HEK293 (cell line): ENCODE data around the gene ZNF23.

Source experiments
- CTCF ChIA-PET: fragments of 350-600 bp; formaldehyde crosslinking; extraction: SDS; loops from one replicate; lab custom pipeline; 2021; ENCODE audit warnings: antibody characterized with exemption; lab: Yijun Ruan, JAX
- POLR2A ChIA-PET: fragments of 300-600 bp; formaldehyde crosslinking; extraction: SDS; loops from one replicate; lab custom pipeline; 2020; ENCODE audit warnings: antibody characterized with exemption, inconsistent platforms; lab: Yijun Ruan, JAX
- H3K27ac ChIP-seq: fragments of 200-500 bp; sonication (Bioruptor generic); 2 replicates; pipeline ENCODE4 v1.5.1; 2014; ENCODE audit warnings: low read depth, low read length, control low read depth, inconsistent platforms; ENCODE audit errors: extremely low read depth
- H3K36me3 ChIP-seq, 2 experiments: fragments of 200-500 bp in 1 of 2; sonication (Bioruptor generic) in 1 of 2; 1 replicate in 1 of 2; 2 replicates in 1 of 2; pipeline ENCODE4 v1.5.1; 2014 to 2017; ENCODE audit warnings: inconsistent platforms in 2 of 2, low read length in 2 of 2; ENCODE audit not compliant: control insufficient read depth in 2 of 2, insufficient read depth in 1 of 2
- H3K4me1 ChIP-seq: fragments of 200-500 bp; sonication (Bioruptor generic); 2 replicates; pipeline ENCODE4 v1.5.1; 2014; ENCODE audit warnings: mild to moderate bottlenecking, low read length, inconsistent platforms; ENCODE audit not compliant: control insufficient read depth, insufficient read depth
- H3K4me3 ChIP-seq: 2 replicates; pipeline ENCODE4 v1.5.1; 2011; ENCODE audit warnings: low read depth, mild to moderate bottlenecking, control low read depth, low read length, moderate library complexity
- H3K9me3 ChIP-seq: fragments of 200-500 bp; sonication (Bioruptor generic); 2 replicates; pipeline ENCODE4 v1.5.1; 2014; ENCODE audit warnings: low read depth, low read length, inconsistent platforms; ENCODE audit not compliant: control insufficient read depth, insufficient read depth
- BCL11B ChIP-seq: fragments of 450-650 bp; formaldehyde crosslinking; IDR thresholded peaks from 2 replicates; pipeline ENCODE4 v1.5.1; 2016; ENCODE audit warnings: low read depth, missing biosample characterization, missing genetic modification characterization
- GFI1B ChIP-seq: fragments of 450-650 bp; formaldehyde crosslinking; IDR thresholded peaks from 2 replicates; pipeline ENCODE4 v1.5.1; 2016; ENCODE audit warnings: missing biosample characterization, missing genetic modification characterization
- REPIN1 ChIP-seq: fragments of 450-650 bp; formaldehyde crosslinking; IDR thresholded peaks from 2 replicates; pipeline ENCODE4 v1.5.1; 2017; ENCODE audit warnings: missing biosample characterization, missing genetic modification characterization, low read depth
- SALL2 ChIP-seq: fragments of 450-650 bp; formaldehyde crosslinking; IDR thresholded peaks from 2 replicates; pipeline ENCODE4 v1.5.0; 2017; ENCODE audit warnings: missing biosample characterization, mild to moderate bottlenecking, missing genetic modification characterization, borderline replicate concordance
- SCRT1 ChIP-seq: fragments of 450-650 bp; formaldehyde crosslinking; IDR thresholded peaks from 2 replicates; pipeline ENCODE4 v1.5.1; 2016; ENCODE audit warnings: missing biosample characterization, missing genetic modification characterization, borderline replicate concordance
- ZFP69B ChIP-seq: fragments of 450-650 bp; formaldehyde crosslinking; IDR thresholded peaks from 2 replicates; pipeline ENCODE4 v1.5.1; 2016; ENCODE audit warnings: missing biosample characterization, missing genetic modification characterization
- ZNF138 ChIP-seq: fragments of 450-650 bp; formaldehyde crosslinking; IDR thresholded peaks from 2 replicates; pipeline ENCODE4 v1.5.1; 2016; ENCODE audit warnings: missing biosample characterization, missing genetic modification characterization, borderline replicate concordance
- ZNF324 ChIP-seq: fragments of 450-650 bp; formaldehyde crosslinking; IDR thresholded peaks from 2 replicates; pipeline ENCODE4 v1.5.1; 2016; ENCODE audit warnings: missing biosample characterization, missing genetic modification characterization
- ZNF350 ChIP-seq: fragments of 450-650 bp; formaldehyde crosslinking; IDR thresholded peaks from 2 replicates; pipeline ENCODE4 v1.5.0; 2017; ENCODE audit warnings: missing biosample characterization, mild to moderate bottlenecking, missing genetic modification characterization
- ZNF362 ChIP-seq: fragments of 450-650 bp; formaldehyde crosslinking; IDR thresholded peaks from 2 replicates; pipeline ENCODE4 v1.5.1; 2016; ENCODE audit warnings: missing biosample characterization, missing genetic modification characterization
- ZNF501 ChIP-seq: fragments of 450-650 bp; formaldehyde crosslinking; IDR thresholded peaks from 2 replicates; pipeline ENCODE4 v1.5.1; 2016; ENCODE audit warnings: missing biosample characterization, missing genetic modification characterization
- ZNF560 ChIP-seq: fragments of 450-650 bp; formaldehyde crosslinking; IDR thresholded peaks from 2 replicates; pipeline ENCODE4 v1.5.1; 2017; ENCODE audit warnings: missing biosample characterization, missing genetic modification characterization, borderline replicate concordance
- ZNF610 ChIP-seq: fragments of 450-650 bp; formaldehyde crosslinking; IDR thresholded peaks from 2 replicates; pipeline ENCODE4 v1.5.1; 2016; ENCODE audit warnings: missing biosample characterization, missing genetic modification characterization, borderline replicate concordance
- ZNF626 ChIP-seq: fragments of 450-650 bp; sonication (Bioruptor Pico); formaldehyde crosslinking; IDR thresholded peaks from 2 replicates; pipeline ENCODE4 v1.5.1; 2018; ENCODE audit warnings: missing biosample characterization, missing genetic modification characterization, inconsistent platforms
- ZNF664 ChIP-seq: fragments of 450-650 bp; formaldehyde crosslinking; IDR thresholded peaks from 2 replicates; pipeline ENCODE4 v1.5.1; 2016; ENCODE audit warnings: missing biosample characterization, missing genetic modification characterization
- ZNF768 ChIP-seq: fragments of 450-650 bp; formaldehyde crosslinking; IDR thresholded peaks from 2 replicates; pipeline ENCODE4 v1.5.1; 2018; ENCODE audit warnings: missing biosample characterization, mild to moderate bottlenecking, missing genetic modification characterization
- ZNF837 ChIP-seq: fragments of 450-650 bp; formaldehyde crosslinking; IDR thresholded peaks from 2 replicates; pipeline ENCODE4 v1.5.1; 2016; ENCODE audit warnings: missing biosample characterization, missing genetic modification characterization
- TF ChIP-seq, protein P1 (sequence below): fragments of 450-650 bp; formaldehyde crosslinking; IDR thresholded peaks from 2 replicates; pipeline ENCODE4 v1.5.1; 2016; ENCODE audit warnings: missing biosample characterization, missing genetic modification characterization, low read depth
- TF ChIP-seq, protein P2 (sequence below): fragments of 450-650 bp; formaldehyde crosslinking; IDR thresholded peaks from 2 replicates; pipeline ENCODE4 v1.5.1; 2016; ENCODE audit warnings: missing biosample characterization, missing genetic modification characterization
- TF ChIP-seq, protein P3 (sequence below): fragments of 450-650 bp; formaldehyde crosslinking; IDR thresholded peaks from 2 replicates; pipeline ENCODE4 v1.5.1; 2016; ENCODE audit warnings: missing biosample characterization, missing genetic modification characterization

ZNF23 gene

DNA sequence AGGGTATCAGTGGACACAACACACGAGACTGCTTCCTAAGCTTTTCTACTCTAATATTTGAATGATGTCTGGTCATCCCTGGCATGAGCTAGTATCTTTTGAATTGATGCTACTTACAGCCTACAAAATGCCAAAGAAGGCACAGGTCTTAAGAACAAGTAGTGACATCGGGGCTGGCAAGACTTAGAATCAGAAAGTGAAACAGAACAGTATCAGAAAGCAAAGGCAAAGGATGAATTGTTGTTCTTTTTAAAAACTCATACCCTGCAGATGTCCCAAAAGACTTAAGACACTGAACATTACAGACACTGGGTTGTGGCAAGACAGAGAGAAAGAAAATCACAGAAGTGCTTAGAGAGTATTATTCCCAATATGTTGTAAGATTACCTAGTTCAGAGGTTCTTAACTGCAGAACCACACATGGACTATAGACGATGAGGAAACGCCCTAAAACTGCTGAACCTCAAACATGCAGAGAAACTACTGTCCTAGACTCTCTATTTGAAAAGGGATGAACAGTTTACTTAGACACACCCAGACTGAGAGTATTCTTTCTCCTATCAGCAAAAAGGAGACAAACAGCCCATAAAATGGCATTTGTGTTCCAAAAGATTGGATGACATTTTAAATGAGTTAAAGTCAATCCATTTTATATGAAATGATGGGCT lies 14.5 kb upstream of the ZNF23 start:
- H3K36me3 ChIP-seq = peaks cover 0 to 39% of the 10 kb centered on the region in 2 experiments; a peak in 1 of 3 replicates
- CTCF ChIA-PET = no interaction called here
- POLR2A ChIA-PET = interaction anchor here (0.5 kb wide), 1 partner anchor 88 kb away, joined by 3 read pairs; no protein-coding TSS in a partner anchor
- H3K4me3 ChIP-seq = no peak overlapping the region
- TF ChIP-seq ZNF362 (tag by site-specific recombination) = no peak
- TF ChIP-seq BCL11B = no peak
- TF ChIP-seq, protein P1, sequence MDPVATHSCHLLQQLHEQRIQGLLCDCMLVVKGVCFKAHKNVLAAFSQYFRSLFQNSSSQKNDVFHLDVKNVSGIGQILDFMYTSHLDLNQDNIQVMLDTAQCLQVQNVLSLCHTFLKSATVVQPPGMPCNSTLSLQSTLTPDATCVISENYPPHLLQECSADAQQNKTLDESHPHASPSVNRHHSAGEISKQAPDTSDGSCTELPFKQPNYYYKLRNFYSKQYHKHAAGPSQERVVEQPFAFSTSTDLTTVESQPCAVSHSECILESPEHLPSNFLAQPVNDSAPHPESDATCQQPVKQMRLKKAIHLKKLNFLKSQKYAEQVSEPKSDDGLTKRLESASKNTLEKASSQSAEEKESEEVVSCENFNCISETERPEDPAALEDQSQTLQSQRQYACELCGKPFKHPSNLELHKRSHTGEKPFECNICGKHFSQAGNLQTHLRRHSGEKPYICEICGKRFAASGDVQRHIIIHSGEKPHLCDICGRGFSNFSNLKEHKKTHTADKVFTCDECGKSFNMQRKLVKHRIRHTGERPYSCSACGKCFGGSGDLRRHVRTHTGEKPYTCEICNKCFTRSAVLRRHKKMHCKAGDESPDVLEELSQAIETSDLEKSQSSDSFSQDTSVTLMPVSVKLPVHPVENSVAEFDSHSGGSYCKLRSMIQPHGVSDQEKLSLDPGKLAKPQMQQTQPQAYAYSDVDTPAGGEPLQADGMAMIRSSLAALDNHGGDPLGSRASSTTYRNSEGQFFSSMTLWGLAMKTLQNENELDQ (tag by site-specific recombination) = no peak
- TF ChIP-seq ZNF610 (tag by site-specific recombination) = no peak
- no peak for TF ChIP-seq REPIN1 (tag by site-specific recombination)
- TF ChIP-seq ZNF837 (tag by site-specific recombination) = no peak
- no peak for TF ChIP-seq ZNF768 (tag by site-specific recombination)
- TF ChIP-seq, protein P2, sequence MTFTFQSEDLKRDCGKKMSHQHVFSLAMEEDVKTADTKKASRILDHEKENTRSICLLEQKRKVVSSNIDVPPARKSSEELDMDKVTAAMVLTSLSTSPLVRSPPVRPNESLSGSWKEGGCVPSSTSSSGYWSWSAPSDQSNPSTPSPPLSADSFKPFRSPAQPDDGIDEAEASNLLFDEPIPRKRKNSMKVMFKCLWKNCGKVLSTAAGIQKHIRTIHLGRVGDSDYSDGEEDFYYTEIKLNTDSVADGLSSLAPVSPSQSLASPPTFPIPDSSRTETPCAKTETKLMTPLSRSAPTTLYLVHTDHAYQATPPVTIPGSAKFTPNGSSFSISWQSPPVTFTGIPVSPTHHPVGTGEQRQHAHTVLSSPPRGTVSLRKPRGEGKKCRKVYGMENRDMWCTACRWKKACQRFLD = no peak
- no peak for TF ChIP-seq GFI1B (tag by site-specific recombination)
- no peak for TF ChIP-seq SALL2 (tag by site-specific recombination)
- TF ChIP-seq SCRT1 (tag by site-specific recombination) = no peak
- TF ChIP-seq ZFP69B (tag by site-specific recombination) = no peak
- no peak for TF ChIP-seq ZNF501 (tag by site-specific recombination)
- no peaks in the 10 kb centered on the region for H3K4me1 ChIP-seq
- H3K9me3 ChIP-seq = no peaks in the 10 kb centered on the region
- H3K27ac ChIP-seq = no peak overlapping the region

DNA sequence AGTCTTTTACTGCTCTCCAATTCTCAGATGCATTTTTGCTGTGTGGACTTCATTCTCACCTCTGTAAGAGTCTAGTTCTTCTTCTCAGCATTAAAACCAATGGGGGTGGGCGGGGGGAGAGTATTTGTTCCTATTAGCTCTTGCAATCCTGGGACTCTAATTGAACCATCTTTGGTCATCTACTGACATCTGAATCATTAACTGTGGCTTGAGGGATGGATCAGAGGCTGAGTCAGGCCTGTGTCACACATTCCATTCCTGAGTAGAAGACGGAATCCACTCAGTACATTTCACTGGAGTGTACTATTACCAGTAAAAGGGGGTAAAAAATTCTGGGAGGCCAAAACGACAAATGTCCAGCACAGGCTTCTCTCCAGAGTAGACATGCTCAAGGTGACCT lies 12.8 kb upstream of the ZNF23 start:
- Histone ChIP-seq H3K4me1 (no peaks in the 10 kb centered on the region), H3K36me3 (peaks cover 0 to 39% of the 10 kb centered on the region in 2 experiments; a peak in 1 of 3 replicates), H3K9me3 (no peaks in the 10 kb centered on the region), H3K4me3 (no peak overlapping the region), H3K27ac (no peak overlapping the region)
- no peak for TF ChIP-seq ZNF324
- ChIA-PET CTCF (interaction anchor here (0.9 to 1.0 kb wide), 2 partner anchors 16 to 62 kb away, joined by 3 to 4 read pairs; no protein-coding TSS in a partner anchor), POLR2A (no interaction called here)

DNA sequence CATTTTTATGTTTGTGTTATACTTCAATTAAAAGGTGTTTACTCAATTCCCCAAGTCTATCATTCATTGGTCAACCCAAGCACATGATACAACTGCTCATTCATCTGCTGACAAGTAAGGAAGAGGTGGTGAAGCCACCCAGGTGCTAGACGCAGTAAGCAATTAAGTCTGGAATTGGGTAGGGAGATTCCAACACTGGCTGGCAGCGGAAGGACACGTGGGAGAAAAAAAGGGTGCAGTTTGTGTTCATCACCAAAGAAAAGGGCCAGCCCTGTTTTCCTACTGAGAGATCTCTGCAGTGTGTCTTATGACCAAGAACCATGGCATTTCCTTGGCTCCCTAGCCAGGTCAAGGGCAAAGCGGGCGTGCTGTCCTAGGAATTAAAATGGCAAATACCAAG lies 11.8 kb upstream of the ZNF23 start:
- Histone ChIP-seq H3K9me3 (no peaks in the 10 kb centered on the region), H3K4me1 (no peaks in the 10 kb centered on the region), H3K36me3 (peaks cover 0 to 39% of the 10 kb centered on the region in 2 experiments; a peak in 1 of 3 replicates), H3K27ac (no peak overlapping the region), H3K4me3 (no peak overlapping the region)
- TF ChIP-seq ZNF560 (tag by site-specific recombination) (no peak), ZNF138 (tag by site-specific recombination) (no peak), ZNF664 (no peak), ZNF350 (no peak), ZNF626 (no peak)
- TF ChIP-seq, protein P3, sequence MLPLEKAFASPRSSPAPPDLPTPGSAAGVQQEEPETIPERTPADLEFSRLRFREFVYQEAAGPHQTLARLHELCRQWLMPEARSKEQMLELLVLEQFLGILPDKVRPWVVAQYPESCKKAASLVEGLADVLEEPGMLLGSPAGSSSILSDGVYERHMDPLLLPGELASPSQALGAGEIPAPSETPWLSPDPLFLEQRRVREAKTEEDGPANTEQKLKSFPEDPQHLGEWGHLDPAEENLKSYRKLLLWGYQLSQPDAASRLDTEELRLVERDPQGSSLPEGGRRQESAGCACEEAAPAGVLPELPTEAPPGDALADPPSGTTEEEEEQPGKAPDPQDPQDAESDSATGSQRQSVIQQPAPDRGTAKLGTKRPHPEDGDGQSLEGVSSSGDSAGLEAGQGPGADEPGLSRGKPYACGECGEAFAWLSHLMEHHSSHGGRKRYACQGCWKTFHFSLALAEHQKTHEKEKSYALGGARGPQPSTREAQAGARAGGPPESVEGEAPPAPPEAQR = no peak
- POLR2A ChIA-PET = no interaction called here
- CTCF ChIA-PET = interaction anchor here (1.0 kb wide), 1 partner anchor 15 kb away, joined by 3 read pairs; no protein-coding TSS in a partner anchor
